Measurements from ENCODE around the gene TCF15. TPM values are rescaled to one million over a fixed set of nuclear protein-coding genes. Genes with fewer than 3 reads are reported as not detected.

TCF15 gene
- total and polyA plus RNA-seq, 10 donors, result 0.06 to 0.22 (median 0.21) TPM; not detected in 7

GRCh38 chr20:623704-624103, 13.6 kb upstream of the TCF15 start:
- H3K4me1 ChIP-seq, result no peaks in the 10 kb centered on the region
- H3K27ac ChIP-seq, result no peak overlapping the region
- TF ChIP-seq POLR2AphosphoS5 (IDR thresholded peaks at IDR 0.05), result no peak
- no peak for TF ChIP-seq CTCF (IDR thresholded peaks at IDR 0.05 in 8 of 11, conservative IDR thresholded peaks at IDR 0.05 in 3 of 11)
- TF ChIP-seq POLR2A (IDR thresholded peaks at IDR 0.05), result no peak
- no peak overlapping the region for H3K4me3 ChIP-seq
- WGBS, 5 donors, result 51 to 56% (median 53%) methylated on average over 4 of the region's 4 CpGs
- H3K36me3 ChIP-seq, result no peaks in the 10 kb centered on the region
- DNase-seq, result no peak
- H3K9me3 ChIP-seq, result peaks cover 0 to 6% (median 0%) of the 10 kb centered on the region in 8 donors
- intact Hi-C loops (cut with DNase I; ENCODE audit: low total_unique reads), result no loop called here
- H3K27me3 ChIP-seq (replicated peaks in 1 of 7), result peaks cover 0 to 47% (median 0%) of the 10 kb centered on the region in 7 donors

DNA sequence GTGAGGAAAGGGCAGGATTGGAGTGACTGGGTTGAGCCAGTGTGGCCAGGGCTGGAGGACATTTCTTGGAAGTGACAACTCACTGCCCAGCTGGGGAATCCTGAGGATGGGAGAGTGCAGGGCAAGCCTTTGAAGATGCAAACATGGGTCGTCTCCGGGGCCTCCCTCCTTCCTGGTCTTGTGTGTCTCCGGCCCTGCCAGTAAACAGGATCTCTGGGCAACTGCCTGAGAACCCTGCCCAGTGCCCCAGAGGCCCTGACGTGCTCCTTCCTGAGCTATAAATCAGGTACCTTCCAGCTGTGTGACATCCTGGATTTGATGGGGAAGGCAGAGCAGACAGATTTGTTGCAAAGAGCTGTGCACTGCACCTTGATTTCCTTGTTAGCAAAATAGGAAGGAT, 12.9 kb upstream of the TCF15 start:
- intact Hi-C loops (cut with DNase I; ENCODE audit: low total_unique reads), result no loop called here
- no peaks in the 10 kb centered on the region for H3K36me3 ChIP-seq
- no peaks in the 10 kb centered on the region for H3K4me1 ChIP-seq
- H3K9me3 ChIP-seq, result peaks cover 0 to 12% (median 1%) of the 10 kb centered on the region in 8 donors
- H3K4me3 ChIP-seq, result no peak overlapping the region
- DNase-seq, result no peak
- H3K27me3 ChIP-seq (replicated peaks in 1 of 7), result peaks cover 0 to 54% (median 0%) of the 10 kb centered on the region in 7 donors
- no peak for TF ChIP-seq POLR2A (IDR thresholded peaks at IDR 0.05)
- TF ChIP-seq POLR2AphosphoS5 (IDR thresholded peaks at IDR 0.05), result no peak
- no peak for TF ChIP-seq CTCF (IDR thresholded peaks at IDR 0.05 in 8 of 11, conservative IDR thresholded peaks at IDR 0.05 in 3 of 11)
- H3K27ac ChIP-seq, result no peak overlapping the region
- 3 to 19% (median 13%) methylated on average over 4 of the region's 4 CpGs for WGBS, 5 donors

DNA sequence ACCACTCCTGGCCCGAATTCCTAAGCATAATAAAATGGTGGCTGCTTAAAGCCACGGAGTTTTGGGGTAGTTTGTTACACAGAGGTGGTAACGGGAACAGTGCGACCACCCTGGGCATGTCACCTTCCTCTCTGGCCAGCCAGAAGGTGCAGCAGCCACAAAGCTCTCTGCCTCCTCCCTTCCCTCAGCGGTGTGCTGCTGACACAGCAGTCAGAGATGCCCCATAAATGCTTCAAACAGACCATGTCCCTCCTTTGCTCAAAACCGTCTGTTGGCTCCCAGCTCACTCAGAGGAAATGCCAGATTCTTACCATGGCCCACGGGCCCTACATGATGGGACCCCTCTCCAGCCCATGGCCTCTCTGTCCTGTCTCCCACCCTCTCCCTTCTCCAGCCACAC, 12.1 kb upstream of the TCF15 start:
- intact Hi-C loops (cut with DNase I; ENCODE audit: low total_unique reads), result no loop called here

More for the DNA sequence above, 12.1 kb upstream of the TCF15 start:
- Histone ChIP-seq H3K36me3 (no peaks in the 10 kb centered on the region), H3K4me1 (no peaks in the 10 kb centered on the region), H3K9me3 (peaks cover 0 to 20% (median 5%) of the 10 kb centered on the region in 8 donors), H3K4me3 (no peak overlapping the region), H3K27ac (no peak overlapping the region), H3K27me3 (replicated peaks in 1 of 7) (peaks cover 0 to 61% (median 0%) of the 10 kb centered on the region in 7 donors)
- no peak for DNase-seq
- no peak for TF ChIP-seq POLR2A (IDR thresholded peaks at IDR 0.05)
- no peak for TF ChIP-seq CTCF (IDR thresholded peaks at IDR 0.05 in 8 of 11, conservative IDR thresholded peaks at IDR 0.05 in 3 of 11)
- no peak for TF ChIP-seq POLR2AphosphoS5 (IDR thresholded peaks at IDR 0.05)
- 59 to 79% (median 66%) methylated on average over 7 of the region's 7 CpGs for WGBS, 5 donors
